Neutrophil (primary cell): Measurements from ENCODE around the gene CCL28.

Experiments used
- H3K27ac ChIP-seq: fragments of 200-600 bp; sonication (generic); 2 replicates; pipeline ENCODE4 v1.5.1; 2016; ENCODE audit warnings: mild to moderate bottlenecking, moderate library complexity
- H3K27me3 ChIP-seq: fragments of 200-600 bp; sonication (generic); 2 replicates; pipeline ENCODE4 v1.6.0; 2016; ENCODE audit warnings: mild to moderate bottlenecking
- H3K36me3 ChIP-seq: fragments of 200-600 bp; sonication (generic); 2 replicates; pipeline ENCODE4 v1.5.1; 2017
- H3K4me1 ChIP-seq, 2 experiments: fragments of 200-600 bp in 1 of 2; sonication (generic) in 1 of 2; 1 replicate in 1 of 2; 2 replicates in 1 of 2; pipeline versions ENCODE4 v1.5.1 to v1.6.1; 2013 to 2016; ENCODE audit warnings: low read depth in 1 of 2, low read length in 1 of 2, mild to moderate bottlenecking in 1 of 2, moderate library complexity in 1 of 2; ENCODE audit not compliant: control insufficient read depth in 1 of 2, insufficient read depth in 1 of 2
- H3K4me3 ChIP-seq, 2 experiments: fragments of 200-600 bp in 1 of 2; sonication (generic) in 1 of 2; 1 replicate in 1 of 2; 2 replicates in 1 of 2; pipeline ENCODE4 v1.5.1; 2013 to 2016; ENCODE audit warnings: low read depth in 1 of 2, low read length in 1 of 2, mild to moderate bottlenecking in 1 of 2, moderate library complexity in 1 of 2
- H3K9me3 ChIP-seq: fragments of 200-600 bp; sonication (generic); 2 replicates; pipeline ENCODE4 v1.5.1; 2016
- TF ChIP-seq, protein P1 (sequence below): fragments of 200-600 bp; sonication (generic); IDR thresholded peaks from 2 replicates; pipeline ENCODE4 v1.5.1; 2016; ENCODE audit warnings: antibody characterized with exemption

The CCL28 gene

DNA sequence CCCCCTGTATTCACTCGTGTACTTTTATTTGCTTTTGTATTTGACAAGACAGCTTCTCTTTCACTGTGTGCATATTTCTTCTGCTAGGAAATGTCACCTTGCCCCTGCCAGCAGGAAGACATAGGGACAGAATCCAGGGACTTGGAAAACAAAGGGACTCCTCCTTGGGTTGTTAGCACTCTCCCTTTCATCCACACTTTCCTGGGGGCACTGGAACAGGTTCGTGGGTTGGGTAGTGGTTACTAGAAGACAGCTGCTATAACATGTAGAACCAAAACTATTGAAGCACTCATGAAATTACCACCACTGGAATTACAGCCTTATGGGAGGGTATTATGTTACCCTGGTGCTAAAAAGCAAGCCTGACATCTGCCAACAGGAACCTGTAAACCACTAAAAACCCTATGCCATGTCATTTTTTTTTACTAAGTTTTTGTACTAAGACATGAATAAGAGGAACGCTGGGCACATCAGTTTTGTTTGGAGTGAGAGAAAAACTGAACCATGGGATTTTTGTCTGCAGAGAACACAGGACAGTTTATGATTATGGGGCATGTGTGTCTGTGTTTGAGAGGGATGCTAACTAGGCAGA is 4.7 kb upstream of the CCL28 start:
- Histone ChIP-seq H3K4me1 (no peaks in the 10 kb centered on the region), H3K9me3 (no peaks in the 10 kb centered on the region), H3K27ac (no peak overlapping the region), H3K27me3 (no peaks in the 10 kb centered on the region), H3K4me3 (no peak overlapping the region), H3K36me3 (no peaks in the 10 kb centered on the region)
- TF ChIP-seq, protein P1, sequence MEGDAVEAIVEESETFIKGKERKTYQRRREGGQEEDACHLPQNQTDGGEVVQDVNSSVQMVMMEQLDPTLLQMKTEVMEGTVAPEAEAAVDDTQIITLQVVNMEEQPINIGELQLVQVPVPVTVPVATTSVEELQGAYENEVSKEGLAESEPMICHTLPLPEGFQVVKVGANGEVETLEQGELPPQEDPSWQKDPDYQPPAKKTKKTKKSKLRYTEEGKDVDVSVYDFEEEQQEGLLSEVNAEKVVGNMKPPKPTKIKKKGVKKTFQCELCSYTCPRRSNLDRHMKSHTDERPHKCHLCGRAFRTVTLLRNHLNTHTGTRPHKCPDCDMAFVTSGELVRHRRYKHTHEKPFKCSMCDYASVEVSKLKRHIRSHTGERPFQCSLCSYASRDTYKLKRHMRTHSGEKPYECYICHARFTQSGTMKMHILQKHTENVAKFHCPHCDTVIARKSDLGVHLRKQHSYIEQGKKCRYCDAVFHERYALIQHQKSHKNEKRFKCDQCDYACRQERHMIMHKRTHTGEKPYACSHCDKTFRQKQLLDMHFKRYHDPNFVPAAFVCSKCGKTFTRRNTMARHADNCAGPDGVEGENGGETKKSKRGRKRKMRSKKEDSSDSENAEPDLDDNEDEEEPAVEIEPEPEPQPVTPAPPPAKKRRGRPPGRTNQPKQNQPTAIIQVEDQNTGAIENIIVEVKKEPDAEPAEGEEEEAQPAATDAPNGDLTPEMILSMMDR, result no peak

DNA sequence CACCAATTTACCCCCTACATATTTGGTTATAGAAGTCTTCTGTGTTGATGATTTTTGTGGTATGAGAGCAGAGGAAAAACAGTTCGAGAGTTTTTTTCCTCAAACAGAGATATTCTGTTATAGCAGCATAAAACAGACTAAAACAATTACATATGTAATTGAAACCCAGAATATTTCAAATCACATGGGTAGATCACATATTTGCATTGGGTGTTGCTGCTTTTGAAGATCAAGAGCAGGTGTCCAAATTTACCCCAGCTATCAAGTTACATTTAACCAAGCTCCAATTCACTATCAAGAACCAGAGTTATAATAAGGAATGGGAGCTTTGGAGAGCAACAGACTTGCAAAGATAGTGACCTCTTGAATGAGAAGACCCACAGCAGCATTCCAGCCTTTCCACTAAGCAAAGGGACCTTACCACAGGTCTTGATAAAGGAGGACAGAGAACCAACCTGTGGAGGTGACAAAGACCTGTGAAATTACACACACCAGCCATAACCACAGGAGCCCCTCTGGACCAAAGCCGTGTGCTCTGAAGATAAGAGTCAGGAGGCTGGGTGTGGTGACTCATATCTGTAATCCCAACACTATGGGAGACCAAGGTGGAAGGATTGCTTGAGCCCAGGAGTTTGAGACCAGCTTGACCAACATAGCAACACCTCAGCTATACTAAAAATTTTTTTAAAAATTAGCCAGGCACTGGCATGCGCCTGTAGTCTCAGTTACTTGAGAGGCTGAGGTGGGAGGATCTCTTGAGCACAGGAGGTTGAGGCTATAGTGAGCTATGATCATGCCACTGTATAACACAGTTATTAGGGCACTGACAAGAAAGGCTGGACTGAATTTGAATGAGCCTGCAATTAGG is 4.0 kb upstream of the CCL28 start:
- H3K9me3 ChIP-seq, result no peaks in the 10 kb centered on the region
- TF ChIP-seq, protein P1, result no peak
- H3K36me3 ChIP-seq, result no peaks in the 10 kb centered on the region
- H3K4me3 ChIP-seq, result no peak overlapping the region
- H3K27ac ChIP-seq, result no peak overlapping the region
- H3K4me1 ChIP-seq, result no peaks in the 10 kb centered on the region
- no peaks in the 10 kb centered on the region for H3K27me3 ChIP-seq

DNA sequence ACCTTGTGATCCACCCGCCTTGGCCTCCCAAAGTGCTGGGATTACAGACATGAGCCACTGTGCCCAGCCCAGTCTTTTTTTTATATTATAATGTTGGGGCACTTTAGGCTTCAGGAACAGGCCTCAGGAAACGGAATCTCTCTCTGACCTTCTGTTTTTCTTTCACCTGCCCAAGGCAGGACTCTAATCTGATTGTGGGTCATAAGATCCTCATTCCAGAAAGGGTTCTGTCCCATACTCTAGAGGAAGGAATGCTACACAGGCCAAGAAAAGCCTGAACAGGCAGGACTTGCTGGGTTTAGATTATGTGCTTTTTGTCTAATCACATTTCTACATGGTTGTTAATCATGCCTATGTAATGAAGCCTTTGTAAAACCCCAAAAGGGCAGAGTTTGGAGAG is 1.8 kb upstream of the CCL28 start:
- TF ChIP-seq, protein P1, result no peak
- H3K4me3 ChIP-seq, result no peak overlapping the region
- H3K27me3 ChIP-seq, result no peaks in the 10 kb centered on the region
- H3K27ac ChIP-seq, result no peak overlapping the region
- H3K4me1 ChIP-seq, result no peaks in the 10 kb centered on the region
- H3K9me3 ChIP-seq, result no peaks in the 10 kb centered on the region
- no peaks in the 10 kb centered on the region for H3K36me3 ChIP-seq

DNA sequence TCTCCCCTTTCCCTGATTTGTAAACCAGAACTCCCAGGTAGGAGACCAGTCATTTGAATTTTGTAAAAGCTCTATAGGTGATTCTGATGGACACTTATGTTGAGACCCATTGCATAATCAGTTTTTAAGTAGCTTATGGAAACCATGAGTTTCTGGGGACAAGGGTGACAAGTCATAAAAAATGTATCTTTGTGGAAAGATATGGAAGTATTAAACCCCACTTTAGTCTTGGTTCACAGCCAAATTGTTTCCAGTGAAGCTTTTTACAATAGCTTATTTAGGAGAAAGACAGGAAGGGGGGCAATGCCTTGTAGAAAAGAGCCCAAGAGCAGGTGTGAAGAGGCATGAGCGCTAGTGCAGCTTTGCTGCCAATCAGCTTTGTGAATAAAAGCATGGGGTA is 453 bp upstream of the CCL28 start:
- no peaks in the 10 kb centered on the region for H3K27me3 ChIP-seq
- no peaks in the 10 kb centered on the region for H3K9me3 ChIP-seq
- TF ChIP-seq, protein P1, result no peak
- no peak overlapping the region for H3K4me3 ChIP-seq
- no peaks in the 10 kb centered on the region for H3K36me3 ChIP-seq
- no peaks in the 10 kb centered on the region for H3K4me1 ChIP-seq
- no peak overlapping the region for H3K27ac ChIP-seq

DNA sequence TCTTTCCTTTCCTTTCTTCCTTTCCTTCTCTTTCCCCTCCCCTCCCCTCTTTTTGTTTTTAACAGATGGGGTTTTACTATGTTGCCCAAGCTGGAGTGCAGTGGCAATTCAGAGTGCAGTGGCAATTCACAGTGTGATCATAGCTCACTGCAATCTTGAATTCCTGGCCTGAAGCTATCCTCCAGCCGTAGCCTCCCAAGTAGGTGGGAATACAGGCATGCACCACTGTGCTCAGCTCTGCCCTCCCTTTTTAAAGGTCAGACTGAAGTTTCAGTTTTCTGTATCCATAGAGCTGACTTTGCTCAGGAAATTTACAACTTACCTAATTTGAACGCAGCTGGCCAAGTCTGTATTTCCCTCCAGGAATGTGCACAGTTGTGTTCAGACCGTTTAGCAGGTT is 696 bp downstream of the CCL28 start:
- Histone ChIP-seq H3K9me3 (no peaks in the 10 kb centered on the region), H3K27me3 (no peaks in the 10 kb centered on the region), H3K4me3 (no peak overlapping the region), H3K36me3 (no peaks in the 10 kb centered on the region), H3K27ac (no peak overlapping the region), H3K4me1 (no peaks in the 10 kb centered on the region)
- TF ChIP-seq, protein P1, result no peak
